ENCODE data around the gene FOXO6. TPM values are rescaled to one million over a fixed set of nuclear protein-coding genes. Genes with fewer than 3 reads are reported as not detected.

Gene FOXO6
- polyA plus RNA-seq, 1 of the 3 experiments (the other 2 are of a cell fraction): 0.35 TPM

DNA sequence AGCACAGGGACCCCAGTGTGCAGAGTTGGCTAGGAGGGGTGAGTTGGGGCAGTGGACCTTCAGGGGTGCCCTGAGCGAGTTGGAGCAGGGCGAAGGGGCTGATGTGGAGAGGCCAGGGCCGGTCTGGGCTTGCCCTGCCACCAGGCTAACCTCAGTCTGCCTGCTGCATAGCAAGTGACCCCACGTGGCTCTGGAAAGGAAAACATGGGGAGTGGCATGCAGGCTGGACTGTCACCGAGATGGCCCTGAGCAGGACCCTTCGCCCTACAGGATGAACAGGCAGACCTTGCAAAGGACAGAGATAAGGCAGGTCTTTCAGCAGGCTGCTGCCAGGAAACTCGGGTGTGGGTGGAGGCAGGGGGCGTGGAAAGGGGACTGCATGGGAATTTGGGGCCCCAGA lies 51.5 kb downstream of the FOXO6 start:
- H3K4me2 ChIP-seq: no peak overlapping the region
- peaks cover 0 to 28% of the 10 kb centered on the region in 2 experiments; a peak in 1 of 4 replicates for H3K4me1 ChIP-seq (ENCODE audit: control insufficient read depth in 1 of 2, insufficient read depth in 2 of 2, low read depth in 1 of 2, low read length in 1 of 2)
- no peak overlapping the region for H3K9ac ChIP-seq
- H3K27me3 ChIP-seq (ENCODE audit: insufficient read depth): no peaks in the 10 kb centered on the region
- H3K36me3 ChIP-seq (replicated peaks in 1 of 2; ENCODE audit: control insufficient read depth in 1 of 2, insufficient read depth in 2 of 2, low read length in 1 of 2): no peaks in the 10 kb centered on the region
- TF ChIP-seq SMC3 (IDR thresholded peaks at IDR 0.05; ENCODE audit: low read depth, low read length) (no peak), REST (IDR thresholded peaks at IDR 0.05; ENCODE audit: low read depth, low read length) (no peak), RCOR1 (IDR thresholded peaks at IDR 0.05; ENCODE audit: low read length) (no peak), EZH2phosphoT487 (IDR thresholded peaks at IDR 0.05; ENCODE audit: borderline replicate concordance, low read depth) (no peak), NRF1 (IDR thresholded peaks at IDR 0.05; ENCODE audit: low read depth, low read length) (no peak), GABPA (IDR thresholded peaks at IDR 0.05; ENCODE audit: low read depth) (no peak), MEF2A (IDR thresholded peaks at IDR 0.05; ENCODE audit: borderline replicate concordance, low read depth) (no peak), IRF3 (IDR thresholded peaks at IDR 0.05; ENCODE audit: low read depth, low read length) (no peak), TEAD4 (IDR thresholded peaks at IDR 0.05; ENCODE audit: borderline replicate concordance, insufficient read depth) (no peak), RXRA (IDR thresholded peaks at IDR 0.05; ENCODE audit: borderline replicate concordance, low read depth) (no peak), NFIC (IDR thresholded peaks at IDR 0.05; ENCODE audit: borderline replicate concordance) (no peak)
- TF ChIP-seq, protein P1, sequence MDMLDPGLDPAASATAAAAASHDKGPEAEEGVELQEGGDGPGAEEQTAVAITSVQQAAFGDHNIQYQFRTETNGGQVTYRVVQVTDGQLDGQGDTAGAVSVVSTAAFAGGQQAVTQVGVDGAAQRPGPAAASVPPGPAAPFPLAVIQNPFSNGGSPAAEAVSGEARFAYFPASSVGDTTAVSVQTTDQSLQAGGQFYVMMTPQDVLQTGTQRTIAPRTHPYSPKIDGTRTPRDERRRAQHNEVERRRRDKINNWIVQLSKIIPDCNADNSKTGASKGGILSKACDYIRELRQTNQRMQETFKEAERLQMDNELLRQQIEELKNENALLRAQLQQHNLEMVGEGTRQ (IDR thresholded peaks at IDR 0.05; ENCODE audit: borderline replicate concordance, low read depth, low read length): no peak
- CTCF ChIA-PET: interaction anchor here (0.7 to 9.2 kb wide), 5 partner anchors 9 to 130 kb away, joined by 4 to 109 read pairs (median 4); no protein-coding TSS in a partner anchor
- 61% methylated on average over 6 of the region's 8 CpGs for WGBS (ENCODE audit: low lambda C conversion rate)
- POLR2A ChIA-PET: no interaction called here
- H3K9me3 ChIP-seq: no peaks in the 10 kb centered on the region
- no peak overlapping the region for H3K4me3 ChIP-seq (ENCODE audit: low read depth in 2 of 2, low read length in 1 of 2)
- no peaks in the 10 kb centered on the region for H3K9me2 ChIP-seq
- no peaks in the 10 kb centered on the region for H3K79me2 ChIP-seq (ENCODE audit: insufficient read depth)
- no peak for DNase-seq
- H4K20me1 ChIP-seq (ENCODE audit: insufficient read depth): no peaks in the 10 kb centered on the region
- H2AFZ ChIP-seq (ENCODE audit: low read depth): no peak overlapping the region
- no peaks in the 10 kb centered on the region for H3F3A ChIP-seq (replicated peaks; ENCODE audit: insufficient read depth)
- no peak overlapping the region; a peak in 1 of 4 replicates for H3K27ac ChIP-seq (ENCODE audit: low read depth in 2 of 2, low read length in 1 of 2)
